Fibroblast of mammary gland (primary cell): ENCODE data around the gene RABEP2.

Experiments
- DNase-seq: peaks from one replicate; pipeline ENCODE4 v3.0.0-alpha.2; 2010; ENCODE audit warnings: low read depth
- H3K4me3 ChIP-seq: 2 replicates; pipeline ENCODE4 v1.5.1; 2011; ENCODE audit warnings: low read depth, mild to moderate bottlenecking, low read length, moderate library complexity; ENCODE audit not compliant: control insufficient read depth
- CTCF ChIP-seq: conservative IDR thresholded peaks from 2 replicates; pipeline ENCODE4 v1.5.1; 2011; ENCODE audit warnings: low read depth, low read length, inconsistent platforms; ENCODE audit not compliant: control insufficient read depth, insufficient read depth

Gene RABEP2

GRCh38 chr16:28925386-28926228 is 569 bp upstream of the RABEP2 start:
- H3K4me3 ChIP-seq = peak overlapping the region; percentile 78
- peak; percentile 77 for DNase-seq
- TF ChIP-seq CTCF = no peak

- peak overlapping the region; percentile 78 for H3K4me3 ChIP-seq
- no peak for DNase-seq
- TF ChIP-seq CTCF = no peak
Measured at GRCh38 chr16:28924399-28924761, 658 bp downstream of the RABEP2 start.

GRCh38 chr16:28923652-28924398 is 1.2 kb downstream of the RABEP2 start:
- H3K4me3 ChIP-seq = no peak overlapping the region
- TF ChIP-seq CTCF = no peak
- no peak for DNase-seq

GRCh38 chr16:28923231-28923587 is 1.8 kb downstream of the RABEP2 start:
- TF ChIP-seq CTCF = no peak
- H3K4me3 ChIP-seq = no peak overlapping the region
- no peak for DNase-seq

- H3K4me3 ChIP-seq = no peak overlapping the region
- no peak for DNase-seq
- no peak for TF ChIP-seq CTCF
Measured at GRCh38 chr16:28918698-28919097, 6.3 kb downstream of the RABEP2 start.

GRCh38 chr16:28917095-28917494 is 7.9 kb downstream of the RABEP2 start:
- TF ChIP-seq CTCF = no peak
- H3K4me3 ChIP-seq = no peak overlapping the region
- no peak for DNase-seq
